BLaER1 treated with 17β-estradiol and CSF1 and Interleukin-3, amounts not matched to agents 10 nM and 100 nM (cell line): ENCODE data around the gene CSF3R.

Experiments
- H3K27ac ChIP-seq, 11 experiments: shearing (Covaris generic); formaldehyde crosslinking; 2 replicates each; pipeline ENCODE4 v1.8.1; 2022
- H3K27me3 ChIP-seq, 11 experiments: shearing (Covaris generic); formaldehyde crosslinking; 2 replicates each; pipeline ENCODE4 v1.8.1; 2022
- H3K36me3 ChIP-seq, 11 experiments: shearing (Covaris generic); formaldehyde crosslinking; 2 replicates each; pipeline ENCODE4 v1.8.1; 2022
- H3K4me1 ChIP-seq, 10 experiments: shearing (Covaris generic); formaldehyde crosslinking; 2 replicates each; pipeline ENCODE4 v1.8.1; 2022
- H3K4me2 ChIP-seq, 11 experiments: shearing (Covaris generic); formaldehyde crosslinking; 2 replicates each; pipeline ENCODE4 v1.8.1; 2022
- H3K4me3 ChIP-seq, 10 experiments: shearing (Covaris generic); formaldehyde crosslinking; 2 replicates each; pipeline ENCODE4 v1.8.1; 2022
- H3K9ac ChIP-seq, 11 experiments: shearing (Covaris generic); formaldehyde crosslinking; 2 replicates each; pipeline ENCODE4 v1.8.1; 2022
- H3K9me3 ChIP-seq, 11 experiments: shearing (Covaris generic); formaldehyde crosslinking; replicated peaks in 1 of 11; 2 replicates each; pipeline ENCODE4 v1.8.1; 2022
- H4K20me1 ChIP-seq, 11 experiments: shearing (Covaris generic); formaldehyde crosslinking; 2 replicates each; pipeline ENCODE4 v1.8.1; 2022
- Cebpa-rat ChIP-seq, 11 experiments: shearing (Covaris generic); IDR thresholded peaks; 2 replicates each; pipeline ENCODE4 v1.8.1; 2022

The CSF3R gene

DNA sequence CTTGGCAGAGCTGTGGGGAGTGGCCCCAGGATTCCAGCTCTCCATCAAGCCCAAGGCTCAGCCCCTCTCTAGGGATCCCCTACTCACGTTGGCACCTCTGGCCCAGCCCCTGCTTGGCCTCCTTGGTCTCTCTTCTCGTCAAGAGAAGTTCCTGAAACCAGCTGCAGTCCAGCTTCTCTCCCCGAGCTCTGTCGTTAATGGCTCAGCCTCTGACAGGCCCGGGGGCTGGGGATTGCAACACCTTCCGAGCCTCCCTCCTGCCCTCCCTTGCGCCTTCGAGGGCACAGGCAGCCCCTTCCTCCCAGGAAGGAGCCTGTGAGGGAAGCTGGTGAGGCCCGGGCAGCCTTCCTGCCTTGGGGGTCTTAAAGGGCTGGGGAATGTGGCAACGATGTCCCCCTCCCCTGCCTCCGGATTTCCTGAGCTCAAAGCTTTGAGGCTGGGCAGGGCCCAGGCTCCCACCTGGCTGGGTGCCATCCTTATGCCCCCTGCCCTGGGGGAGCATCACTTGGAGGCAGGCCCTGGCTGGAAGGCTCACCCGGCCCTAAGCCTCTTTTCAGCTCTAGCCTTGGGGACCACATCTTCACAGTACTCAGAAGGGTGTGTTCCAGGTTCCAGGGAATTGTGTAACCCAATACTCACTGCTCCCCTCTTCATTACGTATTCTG, at the start of gene CSF3R:
CSF3R (minus strand) TSS at position 190 of the 665 bp plus-strand sequence. CDS start 3,417 bp downstream, outside the sequence.
- Histone ChIP-seq H3K27ac (peak within 1 kb of the TSS; percentile 35 to 88 (median 80); a peak in 21 of 22 replicates), H3K9ac (peak within 1 kb of the TSS; percentile 57 to 85 (median 73); a peak in 21 of 22 replicates), H3K36me3 (peaks cover 0 to 20% (median 0%) of the 10 kb centered on the region in 11 experiments; a peak in 7 of 22 replicates), H4K20me1 (no peaks in the 10 kb centered on the region), H3K4me3 (peak within 1 kb of the TSS; percentile 12 to 69 (median 59); a peak in 17 of 20 replicates), H3K4me1 (peaks cover 26 to 58% (median 47%) of the 10 kb centered on the region in 10 experiments), H3K4me2 (peak within 1 kb of the TSS; percentile 75 to 99 (median 96)), H3K9me3 (no peaks in the 10 kb centered on the region), H3K27me3 (no peaks in the 10 kb centered on the region)
- peak in 8 of 11 experiments; percentile 17 to 95 (median 71); a peak in 10 of 22 replicates for TF ChIP-seq Cebpa-rat (IDR thresholded peaks at IDR 0.05)

DNA sequence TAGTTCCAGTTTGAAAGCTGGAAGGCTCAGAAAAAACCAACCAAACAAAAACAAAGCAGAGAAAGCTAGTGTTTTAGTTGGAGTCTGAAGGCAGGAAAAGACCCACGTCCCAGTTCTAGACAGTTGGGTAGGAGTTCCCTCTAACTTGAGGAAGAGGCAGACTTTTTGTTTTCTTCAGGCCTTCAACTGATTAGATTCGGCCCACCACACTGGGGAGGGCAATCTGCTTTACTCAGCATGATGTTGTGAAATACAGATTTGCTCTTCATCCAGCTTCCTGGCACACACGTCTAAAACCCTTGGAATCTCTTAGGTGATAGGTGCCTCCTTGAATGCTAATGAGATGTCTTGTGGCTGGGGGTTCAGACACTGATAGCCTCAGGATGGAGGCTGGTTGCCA, 49.1 kb upstream of the CSF3R start:
- Histone ChIP-seq H3K36me3 (no peaks in the 10 kb centered on the region), H3K27ac (no peak overlapping the region)

DNA sequence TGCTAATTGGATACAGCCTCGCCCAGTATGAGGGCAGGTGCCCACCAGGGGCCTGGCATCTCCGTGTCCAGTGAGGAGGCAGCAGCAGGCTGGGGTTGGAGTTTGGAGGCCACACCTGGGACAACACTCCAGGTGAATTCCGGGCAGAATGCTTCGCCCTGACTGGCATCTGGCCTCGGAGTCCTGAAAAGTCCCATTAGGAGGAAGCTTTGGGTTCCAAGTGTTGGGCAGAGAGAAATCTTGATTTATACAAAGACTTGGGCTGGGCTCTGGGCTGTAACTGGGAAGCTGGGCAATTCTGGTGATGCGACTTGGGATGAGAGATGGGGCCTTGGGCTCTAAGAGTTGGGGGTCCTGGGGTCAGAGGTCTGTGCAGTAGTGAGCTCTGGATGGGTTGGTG, 48.1 kb upstream of the CSF3R start:
- Histone ChIP-seq H3K9ac (no peak overlapping the region), H4K20me1 (no peaks in the 10 kb centered on the region), H3K4me1 (peaks cover 0 to 11% (median 5%) of the 10 kb centered on the region in 10 experiments; a peak in 9 of 20 replicates), H3K27ac (no peak overlapping the region), H3K4me2 (no peak overlapping the region), H3K4me3 (no peak overlapping the region), H3K9me3 (peaks cover 0 to 6% (median 0%) of the 10 kb centered on the region in 11 experiments; a peak in 5 of 22 replicates), H3K27me3 (no peaks in the 10 kb centered on the region), H3K36me3 (no peaks in the 10 kb centered on the region)
- no peak for TF ChIP-seq Cebpa-rat (IDR thresholded peaks at IDR 0.05)

More for the DNA sequence above, 49.1 kb upstream of the CSF3R start:
- H3K4me1 ChIP-seq, result peaks cover 0 to 10% (median 3%) of the 10 kb centered on the region in 10 experiments; a peak in 7 of 20 replicates
- peaks cover 0 to 6% (median 0%) of the 10 kb centered on the region in 11 experiments; a peak in 5 of 22 replicates for H3K9me3 ChIP-seq
- no peak for TF ChIP-seq Cebpa-rat (IDR thresholded peaks at IDR 0.05)
- H3K4me2 ChIP-seq, result no peak overlapping the region
- H3K27me3 ChIP-seq, result no peaks in the 10 kb centered on the region
- no peak overlapping the region for H3K9ac ChIP-seq
- H4K20me1 ChIP-seq, result no peaks in the 10 kb centered on the region
- H3K4me3 ChIP-seq, result no peak overlapping the region

DNA sequence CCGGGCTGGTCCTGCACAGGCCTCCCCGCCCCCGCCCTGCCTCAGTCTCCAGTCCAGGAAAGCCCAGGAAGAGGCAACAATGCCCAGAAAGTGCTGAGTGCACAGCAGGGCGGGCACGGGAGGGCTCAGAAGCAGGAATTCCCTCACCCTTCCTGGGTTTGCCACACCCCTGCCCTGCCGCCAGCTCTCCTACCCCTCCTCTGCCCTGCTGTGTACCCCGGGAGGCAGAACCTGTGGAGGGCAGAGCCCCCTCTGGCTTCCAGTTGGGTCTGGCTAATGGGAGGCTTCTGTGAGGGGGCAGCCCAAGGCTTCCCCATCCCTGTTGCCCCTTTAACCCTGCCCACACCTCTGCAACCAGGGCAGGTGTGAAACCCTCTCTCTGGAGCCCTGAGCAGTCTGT, 47.5 kb upstream of the CSF3R start:
- Histone ChIP-seq H3K27me3 (no peaks in the 10 kb centered on the region), H3K4me1 (peaks cover 0 to 13% (median 7%) of the 10 kb centered on the region in 10 experiments; a peak in 9 of 20 replicates)
- no peak for TF ChIP-seq Cebpa-rat (IDR thresholded peaks at IDR 0.05)

DNA sequence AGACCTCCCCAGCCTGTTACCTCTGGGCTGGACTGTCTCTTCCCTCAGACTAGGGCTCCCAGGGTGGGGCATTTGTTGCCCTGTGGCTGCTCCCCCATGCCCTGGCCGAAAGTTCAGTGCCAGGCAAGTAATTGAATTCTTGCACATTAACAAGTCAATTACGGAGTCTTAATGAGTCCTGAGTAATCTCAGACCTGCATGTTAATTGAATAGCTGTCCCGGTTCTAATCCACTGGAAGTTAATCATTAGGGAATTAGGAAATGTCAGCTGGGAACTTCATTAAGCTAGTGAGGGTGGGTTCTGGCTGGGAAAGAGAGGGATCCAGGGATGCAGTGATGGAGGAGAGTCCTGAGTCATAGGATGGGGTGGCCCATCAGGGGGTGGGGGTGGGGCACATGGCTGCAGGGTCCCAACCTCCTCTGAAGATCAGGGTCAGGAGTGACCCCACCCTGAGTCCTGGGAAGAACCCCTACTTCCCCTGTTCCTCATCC, 47.1 kb upstream of the CSF3R start:
- H3K4me3 ChIP-seq, result no peak overlapping the region
- H4K20me1 ChIP-seq, result no peaks in the 10 kb centered on the region
- H3K27me3 ChIP-seq, result no peaks in the 10 kb centered on the region
- H3K9me3 ChIP-seq, result peaks cover 0 to 6% (median 0%) of the 10 kb centered on the region in 11 experiments; a peak in 5 of 22 replicates
- peak overlapping the region in 3 of 11 experiments; percentile 8 to 31 (median 8); a peak in 4 of 22 replicates for H3K4me2 ChIP-seq
- no peak overlapping the region for H3K9ac ChIP-seq
- peaks cover 0 to 13% (median 7%) of the 10 kb centered on the region in 10 experiments; a peak in 9 of 20 replicates for H3K4me1 ChIP-seq
- H3K27ac ChIP-seq, result no peak overlapping the region
- H3K36me3 ChIP-seq, result no peaks in the 10 kb centered on the region
- TF ChIP-seq Cebpa-rat (IDR thresholded peaks at IDR 0.05), result no peak

More for the DNA sequence above, 47.5 kb upstream of the CSF3R start:
- Histone ChIP-seq H4K20me1 (no peaks in the 10 kb centered on the region), H3K4me3 (no peak overlapping the region), H3K27ac (no peak overlapping the region), H3K4me2 (no peak overlapping the region), H3K36me3 (no peaks in the 10 kb centered on the region), H3K9me3 (peaks cover 0 to 6% (median 0%) of the 10 kb centered on the region in 11 experiments; a peak in 5 of 22 replicates), H3K9ac (no peak overlapping the region)

DNA sequence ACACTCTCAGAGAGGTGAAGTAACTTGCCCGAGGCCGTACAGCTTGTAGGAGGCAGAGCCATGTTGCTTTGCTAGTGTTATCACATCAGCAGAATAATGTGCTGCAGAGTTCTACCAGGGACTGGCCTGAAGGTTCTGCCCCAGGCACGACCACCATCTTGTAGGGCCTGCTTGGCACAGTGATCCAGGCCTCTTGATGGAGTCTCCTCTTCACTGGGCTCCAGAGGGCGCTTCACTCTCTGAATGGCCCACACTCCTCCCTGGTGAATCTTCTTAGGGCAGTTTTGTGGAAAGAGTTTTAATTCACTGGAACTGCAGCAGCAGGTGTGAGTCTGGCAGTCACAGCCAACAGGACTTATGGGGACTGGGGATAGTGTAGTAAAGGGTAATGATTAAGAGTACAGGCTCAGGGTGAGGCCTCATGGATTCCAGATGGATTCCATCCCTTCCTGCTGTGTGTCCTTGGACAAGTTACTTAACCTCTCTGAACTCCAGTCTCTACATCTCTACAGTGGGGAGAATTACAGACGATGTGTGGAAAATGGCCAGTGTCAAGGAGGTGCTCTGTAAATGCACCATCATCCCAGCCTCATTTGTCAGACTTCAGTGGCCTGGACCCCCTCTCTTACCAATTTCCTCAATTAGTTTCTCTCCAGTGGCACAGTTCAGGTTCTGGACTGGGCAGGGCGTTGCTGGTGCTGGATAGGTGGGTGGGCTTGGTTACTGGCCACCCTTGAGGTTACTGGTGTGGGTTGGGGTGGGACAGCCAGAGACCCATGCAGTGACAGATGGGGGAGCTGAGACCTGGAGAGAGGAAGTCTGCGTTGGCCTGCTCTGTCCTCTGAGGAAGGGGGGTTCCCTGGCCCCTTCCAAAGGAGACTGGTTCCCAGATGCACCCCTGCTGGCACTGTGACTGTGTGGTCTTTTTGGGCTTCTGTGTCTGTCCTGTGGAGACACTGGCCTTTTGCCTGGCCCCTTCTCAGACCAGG, 45.9 kb upstream of the CSF3R start:
- H3K9me3 ChIP-seq, result peaks cover 0 to 6% (median 0%) of the 10 kb centered on the region in 11 experiments; a peak in 5 of 22 replicates
- H3K4me2 ChIP-seq, result peak overlapping the region in 3 of 11 experiments; percentile 8 to 31 (median 26); a peak in 3 of 22 replicates
- H3K27me3 ChIP-seq, result no peaks in the 10 kb centered on the region

DNA sequence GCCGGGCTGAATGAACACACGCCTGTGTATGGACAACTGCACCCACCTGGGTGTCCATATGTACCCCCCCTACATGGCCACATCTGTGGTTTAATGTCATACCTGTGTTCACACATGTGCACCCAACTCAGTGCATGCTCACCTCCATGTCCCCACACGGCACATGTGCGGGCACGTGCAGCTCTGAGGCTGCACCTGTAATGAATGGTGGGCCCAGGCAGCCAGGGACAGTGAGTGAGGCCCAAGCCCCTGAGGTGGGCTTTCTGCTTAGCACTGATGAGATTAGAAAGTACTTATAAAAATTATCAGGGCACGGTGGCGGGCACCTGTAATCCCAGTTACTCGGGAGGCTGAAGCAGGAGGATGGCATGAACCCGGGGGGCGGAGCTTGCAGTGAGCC, 42.5 kb upstream of the CSF3R start:
- H3K27me3 ChIP-seq, result no peaks in the 10 kb centered on the region
- no peak for TF ChIP-seq Cebpa-rat (IDR thresholded peaks at IDR 0.05)
- no peak overlapping the region for H3K9ac ChIP-seq
- no peaks in the 10 kb centered on the region for H3K9me3 ChIP-seq
- no peak overlapping the region for H3K4me3 ChIP-seq
- H3K27ac ChIP-seq, result no peak overlapping the region
- H3K4me1 ChIP-seq, result peaks cover 6 to 16% (median 13%) of the 10 kb centered on the region in 10 experiments; a peak in 16 of 20 replicates
- no peak overlapping the region for H3K4me2 ChIP-seq
- 0 out of 22 replicates have a peak, but pooled peaks cover 0 to 9% (median 0%) of the 10 kb centered on the region in 11 experiments for H4K20me1 ChIP-seq
- H3K36me3 ChIP-seq, result no peaks in the 10 kb centered on the region

More for the DNA sequence above, 45.9 kb upstream of the CSF3R start:
- H3K36me3 ChIP-seq, result no peaks in the 10 kb centered on the region
- no peaks in the 10 kb centered on the region for H4K20me1 ChIP-seq
- TF ChIP-seq Cebpa-rat (IDR thresholded peaks at IDR 0.05), result no peak
- no peak overlapping the region for H3K9ac ChIP-seq
- H3K4me3 ChIP-seq, result no peak overlapping the region
- H3K4me1 ChIP-seq, result peaks cover 6 to 15% (median 13%) of the 10 kb centered on the region in 10 experiments; a peak in 16 of 20 replicates
- no peak overlapping the region for H3K27ac ChIP-seq

DNA sequence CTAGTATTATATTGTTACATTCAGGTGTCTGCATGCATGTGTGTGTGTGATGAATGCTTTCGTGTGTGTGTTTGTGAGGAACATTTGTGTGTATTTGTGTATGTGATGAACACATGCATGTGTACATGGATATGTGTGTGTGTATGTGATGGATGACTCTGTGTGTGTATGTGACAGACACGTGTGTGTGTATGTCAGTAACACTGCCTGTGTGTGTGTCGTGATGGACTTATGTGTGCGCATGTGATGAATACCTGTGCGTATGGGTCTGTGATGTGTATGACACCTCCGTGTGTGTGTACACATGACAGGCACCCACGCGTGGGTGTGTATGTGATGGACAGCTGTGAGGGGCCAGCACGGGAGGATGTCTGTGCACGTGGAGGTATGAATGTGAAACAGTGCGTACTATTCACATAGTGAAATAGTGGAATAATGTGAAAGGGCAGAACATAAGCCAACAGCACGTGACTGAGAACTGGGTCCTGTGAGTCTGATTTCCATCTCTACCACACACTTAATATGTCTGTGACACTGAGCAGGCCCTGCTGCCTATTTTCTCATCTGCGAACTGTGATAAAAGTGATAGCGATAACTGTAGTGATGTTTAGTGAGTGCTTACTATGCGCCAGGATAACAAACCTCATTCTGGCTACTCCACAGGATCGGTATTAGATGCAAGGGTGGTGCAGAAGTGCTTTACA, 41.8 kb upstream of the CSF3R start:
- no peaks in the 10 kb centered on the region for H3K36me3 ChIP-seq
- H3K9ac ChIP-seq, result no peak overlapping the region
- peaks cover 5 to 14% (median 12%) of the 10 kb centered on the region in 10 experiments; a peak in 16 of 20 replicates for H3K4me1 ChIP-seq
- no peaks in the 10 kb centered on the region for H3K27me3 ChIP-seq
- no peak overlapping the region for H3K4me3 ChIP-seq
- H3K27ac ChIP-seq, result no peak overlapping the region
- H4K20me1 ChIP-seq, result 0 out of 22 replicates have a peak, but pooled peaks cover 0 to 9% (median 0%) of the 10 kb centered on the region in 11 experiments
- no peak for TF ChIP-seq Cebpa-rat (IDR thresholded peaks at IDR 0.05)
- no peaks in the 10 kb centered on the region for H3K9me3 ChIP-seq
- H3K4me2 ChIP-seq, result peak overlapping the region in 1 of 11 experiments; percentile 9; a peak in 1 of 22 replicates
